KMS-11 (cell line): ENCODE measurements around the gene LPAR1.

Source experiments
- H2AFZ ChIP-seq: fragments of 200-600 bp; sonication (generic); 2 replicates; pipeline ENCODE4 v1.6.1; 2016; ENCODE audit warnings: antibody characterized with exemption, mixed run types, low read depth
- H3K27ac ChIP-seq: fragments of 200-600 bp; sonication (generic); 2 replicates; pipeline ENCODE4 v1.6.1; 2016; ENCODE audit warnings: mild to moderate bottlenecking, mixed run types
- H3K27me3 ChIP-seq: fragments of 200-600 bp; sonication (generic); 2 replicates; pipeline ENCODE4 v1.6.1; 2017; ENCODE audit warnings: mild to moderate bottlenecking, low read depth, mixed run types, moderate library complexity; ENCODE audit not compliant: insufficient read depth
- H3K36me3 ChIP-seq: fragments of 200-600 bp; sonication (generic); 2 replicates; pipeline ENCODE4 v1.6.1; 2017; ENCODE audit warnings: mild to moderate bottlenecking, mixed run types; ENCODE audit not compliant: insufficient read depth
- H3K4me1 ChIP-seq: fragments of 200-600 bp; sonication (generic); 2 replicates; pipeline ENCODE4 v1.6.1; 2016; ENCODE audit warnings: mild to moderate bottlenecking, low read depth, mixed run types; ENCODE audit not compliant: poor library complexity, severe bottlenecking
- H3K4me2 ChIP-seq: fragments of 200-600 bp; sonication (generic); 2 replicates; pipeline ENCODE4 v1.7.0; 2016; ENCODE audit warnings: mild to moderate bottlenecking, mixed run types
- H3K4me3 ChIP-seq: fragments of 200-600 bp; sonication (generic); IDR thresholded peaks from 2 replicates; pipeline ENCODE4 v1.6.1; 2017; ENCODE audit warnings: low read depth, low read length, mixed read lengths; ENCODE audit not compliant: insufficient read depth
- H3K79me2 ChIP-seq: fragments of 200-600 bp; sonication (generic); 2 replicates; pipeline ENCODE4 v1.6.1; 2016; ENCODE audit warnings: low read depth, mixed run types; ENCODE audit not compliant: insufficient read depth
- H3K9ac ChIP-seq: fragments of 200-600 bp; sonication (generic); 2 replicates; pipeline ENCODE4 v1.6.1; 2016; ENCODE audit warnings: mild to moderate bottlenecking, mixed run types
- H4K20me1 ChIP-seq: fragments of 200-600 bp; sonication (generic); 2 replicates; pipeline ENCODE4 v1.6.1; 2016; ENCODE audit warnings: mild to moderate bottlenecking, mixed run types; ENCODE audit not compliant: insufficient read depth
- CTCF ChIP-seq: fragments of 200-600 bp; sonication (generic); conservative IDR thresholded peaks from 2 replicates; pipeline ENCODE4 v1.6.1; 2017; ENCODE audit warnings: low read depth, mild to moderate bottlenecking, antibody characterized with exemption, low read length, moderate library complexity, mixed read lengths

Gene LPAR1

GRCh38 chr9:111074395-111074794 lies 36.1 kb upstream of the LPAR1 start:
- H3K27ac ChIP-seq: no peak overlapping the region
- no peaks in the 10 kb centered on the region for H3K36me3 ChIP-seq
- peaks cover 20% of the 10 kb centered on the region for H3K4me1 ChIP-seq
- H3K9ac ChIP-seq: no peak overlapping the region
- H3K27me3 ChIP-seq: no peaks in the 10 kb centered on the region
- no peaks in the 10 kb centered on the region for H3K79me2 ChIP-seq
- no peak overlapping the region for H3K4me3 ChIP-seq
- H2AFZ ChIP-seq: no peak overlapping the region
- TF ChIP-seq CTCF: no peak
- no peaks in the 10 kb centered on the region for H4K20me1 ChIP-seq
- no peak overlapping the region for H3K4me2 ChIP-seq

- no peaks in the 10 kb centered on the region for H3K79me2 ChIP-seq
- no peaks in the 10 kb centered on the region for H3K4me1 ChIP-seq
- H3K4me3 ChIP-seq: no peak overlapping the region
- TF ChIP-seq CTCF: no peak
- H3K36me3 ChIP-seq: no peaks in the 10 kb centered on the region
- H4K20me1 ChIP-seq: no peaks in the 10 kb centered on the region
- H3K4me2 ChIP-seq: no peak overlapping the region
- H2AFZ ChIP-seq: no peak overlapping the region
- no peak overlapping the region for H3K27ac ChIP-seq
- H3K27me3 ChIP-seq: no peaks in the 10 kb centered on the region
- no peak overlapping the region for H3K9ac ChIP-seq
These were observed 30.9 kb upstream of the LPAR1 start for GRCh38 chr9:111069183-111069582.

GRCh38 chr9:111068771-111069170 lies 30.5 kb upstream of the LPAR1 start:
- Histone ChIP-seq H3K27ac (no peak overlapping the region), H3K4me2 (no peak overlapping the region), H2AFZ (no peak overlapping the region), H3K36me3 (no peaks in the 10 kb centered on the region), H3K9ac (no peak overlapping the region), H3K27me3 (no peaks in the 10 kb centered on the region), H3K4me1 (no peaks in the 10 kb centered on the region), H3K79me2 (no peaks in the 10 kb centered on the region), H3K4me3 (no peak overlapping the region), H4K20me1 (no peaks in the 10 kb centered on the region)
- TF ChIP-seq CTCF: no peak

- Histone ChIP-seq H3K36me3 (no peaks in the 10 kb centered on the region), H4K20me1 (no peaks in the 10 kb centered on the region), H2AFZ (no peak overlapping the region), H3K4me3 (no peak overlapping the region), H3K4me1 (no peaks in the 10 kb centered on the region), H3K9ac (no peak overlapping the region), H3K27ac (no peak overlapping the region), H3K27me3 (no peaks in the 10 kb centered on the region), H3K79me2 (no peaks in the 10 kb centered on the region), H3K4me2 (no peak overlapping the region)
- TF ChIP-seq CTCF: no peak
These were observed 30.1 kb upstream of the LPAR1 start for GRCh38 chr9:111068383-111068730.

GRCh38 chr9:111066468-111066867 lies 28.2 kb upstream of the LPAR1 start:
- TF ChIP-seq CTCF: no peak
- Histone ChIP-seq H3K27me3 (no peaks in the 10 kb centered on the region), H2AFZ (no peak overlapping the region), H3K4me1 (no peaks in the 10 kb centered on the region), H3K36me3 (no peaks in the 10 kb centered on the region), H4K20me1 (no peaks in the 10 kb centered on the region), H3K79me2 (no peaks in the 10 kb centered on the region), H3K4me3 (no peak overlapping the region), H3K9ac (no peak overlapping the region), H3K4me2 (no peak overlapping the region), H3K27ac (no peak overlapping the region)
